ENCODE results near the gene VPS35L. TPM values are rescaled to one million over a fixed set of nuclear protein-coding genes. Genes with fewer than 3 reads are reported as not detected.
A peak's percentile ranks its signal among the peaks of the same experiment; 100 is the strongest.

VPS35L gene
- total RNA-seq: 19.4 TPM
- long read RNA-seq, transcript VPS35L-203 (31 exons, 3,855 nt): major isoform, 42 of 58 reads
- long read RNA-seq, partial matches to known transcripts: 12 of 58 reads
- long read RNA-seq, other reads (novel, unspliced or antisense): 4 of 58 reads

GRCh38 chr16:19555186-19555937, at the start of gene VPS35L:
VPS35L (plus strand) TSS chr16:19555703; CDS start chr16:19555730, 27 bp downstream.
- intact Hi-C loops (cut with DNase I): no loop called here
- ATAC-seq (ENCODE audit: poor library complexity): peak; percentile 99
- peak; percentile 99 for DNase-seq

GRCh38 chr16:19506965-19507364, 48.5 kb upstream of the VPS35L start:
- intact Hi-C loops (cut with DNase I): loop anchor here (10.0 kb wide), 1 partner anchor 422 kb away; no protein-coding TSS in a partner anchor
- ATAC-seq (ENCODE audit: poor library complexity): no peak
- no peak for DNase-seq

- ATAC-seq (ENCODE audit: poor library complexity) (no peak), DNase-seq (no peak)
- intact Hi-C loops (cut with DNase I): loop anchor here (10.0 kb wide), 1 partner anchor 423 kb away; no protein-coding TSS in a partner anchor
Observed at GRCh38 chr16:19507867-19508266, 47.6 kb upstream of the VPS35L start.

GRCh38 chr16:19512297-19512696, 43.2 kb upstream of the VPS35L start:
- ATAC-seq (ENCODE audit: poor library complexity): no peak
- intact Hi-C loops (cut with DNase I): no loop called here
- DNase-seq: no peak

GRCh38 chr16:19513377-19514053, 42.0 kb upstream of the VPS35L start:
- intact Hi-C loops (cut with DNase I): no loop called here
- DNase-seq: no peak
- ATAC-seq (ENCODE audit: poor library complexity): peak; percentile 66

GRCh38 chr16:19515757-19516156, 39.7 kb upstream of the VPS35L start:
- intact Hi-C loops (cut with DNase I): no loop called here
- no peak for DNase-seq
- no peak for ATAC-seq (ENCODE audit: poor library complexity)

GRCh38 chr16:19517424-19518089, 37.9 kb upstream of the VPS35L start:
- intact Hi-C loops (cut with DNase I): no loop called here
- DNase-seq: no peak
- ATAC-seq (ENCODE audit: poor library complexity): no peak

GRCh38 chr16:19518388-19518787, 37.1 kb upstream of the VPS35L start:
- ATAC-seq (ENCODE audit: poor library complexity): no peak
- no peak for DNase-seq
- intact Hi-C loops (cut with DNase I): no loop called here

- intact Hi-C loops (cut with DNase I): no loop called here
- no peak for ATAC-seq (ENCODE audit: poor library complexity)
- DNase-seq: no peak
Observed at GRCh38 chr16:19520861-19521331, 34.6 kb upstream of the VPS35L start.

GRCh38 chr16:19521471-19522396, 33.8 kb upstream of the VPS35L start, which contains the start of gene GDE1:
GDE1 (minus strand) TSS chr16:19522098; CDS start chr16:19521964, 134 bp downstream.
- ATAC-seq (ENCODE audit: poor library complexity) (peak; percentile 93), DNase-seq (peak; percentile 98)
- intact Hi-C loops (cut with DNase I): no loop called here

- DNase-seq (no peak), ATAC-seq (ENCODE audit: poor library complexity) (no peak)
- intact Hi-C loops (cut with DNase I): no loop called here
Observed at GRCh38 chr16:19522397-19522732, 33.1 kb upstream of the VPS35L start.

- no peak for ATAC-seq (ENCODE audit: poor library complexity)
- intact Hi-C loops (cut with DNase I): no loop called here
Observed at GRCh38 chr16:19522760-19523159, 32.7 kb upstream of the VPS35L start.

GRCh38 chr16:19523184-19523558, 32.3 kb upstream of the VPS35L start:
- intact Hi-C loops (cut with DNase I): no loop called here
- ATAC-seq (ENCODE audit: poor library complexity) (no peak), DNase-seq (peak; percentile 40)

More at GRCh38 chr16:19522760-19523159, 32.7 kb upstream of the VPS35L start:
- no peak for DNase-seq

GRCh38 chr16:19523559-19524355, 31.7 kb upstream of the VPS35L start, which contains the start of gene CCP110:
CCP110 (plus strand) TSS chr16:19523942; CDS start chr16:19527882, 3,940 bp downstream.
- ATAC-seq (ENCODE audit: poor library complexity): peak; percentile 93
- peak; percentile 99 for DNase-seq
- intact Hi-C loops (cut with DNase I): no loop called here

- ATAC-seq (ENCODE audit: poor library complexity) (peak; percentile 2), DNase-seq (no peak)
- intact Hi-C loops (cut with DNase I): no loop called here
Observed at GRCh38 chr16:19524356-19524615, 31.2 kb upstream of the VPS35L start.

- no peak for ATAC-seq (ENCODE audit: poor library complexity)
- DNase-seq: no peak
- intact Hi-C loops (cut with DNase I): no loop called here
Observed at GRCh38 chr16:19524616-19525384, 30.7 kb upstream of the VPS35L start.

- ATAC-seq (ENCODE audit: poor library complexity): no peak
- intact Hi-C loops (cut with DNase I): no loop called here
- DNase-seq: no peak
Observed at GRCh38 chr16:19525385-19525723, 30.1 kb upstream of the VPS35L start.
